HG02852 (cell line): ENCODE data around the gene SLC25A25.
"Not testable (repeated sequence)": the region's sequence is repeated elsewhere in the genome, so short reads cannot be mapped to it uniquely, and the experiment has no call there.

ENCODE experiments used
- ATAC-seq: cut with Tn5 transposase; IDR thresholded peaks from one replicate; pipeline ENCODE4 v1.9.1; 2021; ENCODE audit warnings: mild to moderate bottlenecking, moderate library complexity; ENCODE audit not compliant: unreplicated experiment

The SLC25A25 gene

GRCh38 chr9:128067645-128068385 lies at the start of gene SLC25A25:
SLC25A25 (plus strand) TSS chr9:128068232; CDS start chr9:128068320, 88 bp downstream.
- peak; percentile 66 for ATAC-seq

- ATAC-seq: no peak
These were observed 47.3 kb upstream of the SLC25A25 start for GRCh38 chr9:128020692-128021091.

- ATAC-seq: no peak
These were observed 46.9 kb upstream of the SLC25A25 start for GRCh38 chr9:128021098-128021497.

GRCh38 chr9:128022886-128023285 lies 45.1 kb upstream of the SLC25A25 start:
- ATAC-seq: no peak

GRCh38 chr9:128023671-128024070 lies 44.4 kb upstream of the SLC25A25 start:
- ATAC-seq: not testable (repeated sequence)

GRCh38 chr9:128024761-128025308 lies 43.2 kb upstream of the SLC25A25 start:
- ATAC-seq: no peak

GRCh38 chr9:128025736-128026135 lies 42.3 kb upstream of the SLC25A25 start:
- no peak for ATAC-seq

GRCh38 chr9:128026255-128026772 lies 41.7 kb upstream of the SLC25A25 start:
- no peak for ATAC-seq

GRCh38 chr9:128026773-128027541 lies 41.1 kb upstream of the SLC25A25 start:
- no peak for ATAC-seq

GRCh38 chr9:128027705-128028104 lies 40.3 kb upstream of the SLC25A25 start:
- no peak for ATAC-seq

- no peak for ATAC-seq
These were observed 34.4 kb upstream of the SLC25A25 start for GRCh38 chr9:128033609-128034008.

GRCh38 chr9:128034821-128035652 lies 33.0 kb upstream of the SLC25A25 start:
- ATAC-seq: no peak

GRCh38 chr9:128036522-128036921 lies 31.5 kb upstream of the SLC25A25 start:
- not testable (repeated sequence) for ATAC-seq

GRCh38 chr9:128040783-128041182 lies 27.2 kb upstream of the SLC25A25 start:
- ATAC-seq: not testable (repeated sequence)

- ATAC-seq: no peak
These were observed 26.0 kb upstream of the SLC25A25 start for GRCh38 chr9:128042043-128042442.

GRCh38 chr9:128043467-128043868 lies 24.6 kb upstream of the SLC25A25 start:
- no peak for ATAC-seq

GRCh38 chr9:128045409-128045808 lies 22.6 kb upstream of the SLC25A25 start:
- ATAC-seq: not testable (repeated sequence)

- ATAC-seq: no peak
These were observed 22.2 kb upstream of the SLC25A25 start for GRCh38 chr9:128045831-128046230.

GRCh38 chr9:128047231-128047630 lies 20.8 kb upstream of the SLC25A25 start:
- ATAC-seq: no peak

GRCh38 chr9:128048663-128049062 lies 19.4 kb upstream of the SLC25A25 start:
- no peak for ATAC-seq

- no peak for ATAC-seq
These were observed 18.2 kb upstream of the SLC25A25 start for GRCh38 chr9:128049843-128050242.
